H4 (cell line): Measurements from ENCODE around the gene CHRNA10. TPM values are rescaled to one million over a fixed set of nuclear protein-coding genes. Genes with fewer than 3 reads are reported as not detected.
"Not testable (repeated sequence)": the region's sequence is repeated elsewhere in the genome, so short reads cannot be mapped to it uniquely, and the experiment has no call there.

Experiments used
- DNase-seq: peaks from one replicate; pipeline ENCODE4 v3.0.0-alpha.2; 2015; ENCODE audit warnings: low spot score
- total RNA-seq: library from RNA; depleted of rRNA; stranded (reverse); fragments of >200 nt; shearing (Covaris generic); gene quantifications from 2 replicates; pipeline ENCODE4 v1.2.3, GENCODE V29; 2014

The CHRNA10 gene
- total RNA-seq, 1 experiment from 2014 or later: 0.91 TPM

GRCh38 chr11:3665336-3666022 is 5.7 kb downstream of the CHRNA10 start:
- DNase-seq: no peak

- DNase-seq: no peak
Measured at GRCh38 chr11:3664032-3664630, 7.1 kb downstream of the CHRNA10 start.

GRCh38 chr11:3662856-3663255 is 8.3 kb downstream of the CHRNA10 start:
- no peak for DNase-seq

- DNase-seq: no peak
Measured at GRCh38 chr11:3660960-3661359, 10.2 kb downstream of the CHRNA10 start.

- DNase-seq: no peak
Measured at GRCh38 chr11:3659595-3660515, 11.3 kb downstream of the CHRNA10 start.

GRCh38 chr11:3658252-3658651 is 12.9 kb downstream of the CHRNA10 start:
- no peak for DNase-seq

GRCh38 chr11:3657331-3657730 is 13.9 kb downstream of the CHRNA10 start:
- not testable (repeated sequence) for DNase-seq

GRCh38 chr11:3655547-3655946 is 15.6 kb downstream of the CHRNA10 start:
- no peak for DNase-seq

GRCh38 chr11:3652514-3652913 is 18.7 kb downstream of the CHRNA10 start:
- DNase-seq: not testable (repeated sequence)

GRCh38 chr11:3649374-3649773 is 21.8 kb downstream of the CHRNA10 start:
- not testable (repeated sequence) for DNase-seq

GRCh38 chr11:3648843-3649242 is 22.3 kb downstream of the CHRNA10 start:
- DNase-seq: not testable (repeated sequence)

GRCh38 chr11:3645552-3645951 is 25.6 kb downstream of the CHRNA10 start:
- no peak for DNase-seq

- DNase-seq: no peak
Measured at GRCh38 chr11:3644817-3645235, 26.4 kb downstream of the CHRNA10 start, which contains the start of gene ART1. TSS of gene ART1 (plus strand) at chr11:3645128. CDS start at chr11:3659214, 14,086 bp downstream.

GRCh38 chr11:3643102-3643546 is 28.1 kb downstream of the CHRNA10 start:
- DNase-seq: not testable (repeated sequence)

GRCh38 chr11:3642071-3642951 is 28.9 kb downstream of the CHRNA10 start:
- DNase-seq: peak; percentile 37

GRCh38 chr11:3641701-3642070 is 29.5 kb downstream of the CHRNA10 start, which contains the start of gene ART5:
TSS of gene ART5 (minus strand) at chr11:3641992. CDS start at chr11:3641862, 130 bp downstream.
- DNase-seq: no peak

GRCh38 chr11:3641191-3641590 is 30.0 kb downstream of the CHRNA10 start:
- DNase-seq: no peak

GRCh38 chr11:3639841-3640240 is 31.3 kb downstream of the CHRNA10 start:
- DNase-seq: no peak

GRCh38 chr11:3638513-3638912 is 32.7 kb downstream of the CHRNA10 start:
- DNase-seq: no peak

GRCh38 chr11:3637201-3637600 is 34.0 kb downstream of the CHRNA10 start:
- no peak for DNase-seq
